Ascending aorta (tissue), 2 donors: ENCODE results near the gene DCDC2. TPM values are rescaled to one million over a fixed set of nuclear protein-coding genes. Genes with fewer than 3 reads are reported as not detected.

Experiments used
- DNase-seq, 2 donors: peaks; one replicate each; pipeline ENCODE4 v3.0.0-alpha.2; 2019; ENCODE audit warnings: low spot score in 2 of 2
- H3K27ac ChIP-seq, 2 donors: fragments of 200-600 bp; sonication (generic); one replicate each; pipeline ENCODE4 v1.5.1; 2016 to 2017; ENCODE audit warnings: mild to moderate bottlenecking in 1 of 2
- H3K27me3 ChIP-seq: fragments of 200-600 bp; sonication (generic); one replicate; pipeline ENCODE4 v1.5.1; 2017
- H3K36me3 ChIP-seq, 2 donors: fragments of 200-600 bp; sonication (generic); one replicate each; pipeline ENCODE4 v1.5.1; 2016
- H3K4me1 ChIP-seq, 2 donors: fragments of 200-600 bp; sonication (generic); one replicate each; pipeline ENCODE4 v1.5.1; 2016 to 2017; ENCODE audit warnings: mild to moderate bottlenecking in 1 of 2
- H3K4me3 ChIP-seq, 2 donors: fragments of 200-600 bp; sonication (generic); one replicate each; pipeline ENCODE4 v1.5.1; 2016 to 2017; ENCODE audit warnings: mild to moderate bottlenecking in 1 of 2
- H3K9me3 ChIP-seq, 2 donors: fragments of 200-600 bp; sonication (generic); one replicate each; pipeline ENCODE4 v1.5.1; 2016
- intact Hi-C: fragments of 100-400 bp; cut with DNase I; formaldehyde crosslinking; loops from one replicate; pipeline ENCODE4 v1.15.1; 2023
- total RNA-seq: library from RNA; depleted of rRNA; stranded (reverse); fragments of >200 nt; gene quantifications from one replicate; pipeline ENCODE4 v1.1.0, GENCODE V29; 2016
- TF ChIP-seq, protein P1 (sequence below), 3 experiments: fragments of 200-600 bp in 2 of 3; fragments of 450-650 bp in 1 of 3; sonication (generic) in 2 of 3; IDR thresholded peaks; one replicate each; pipeline ENCODE4 v1.5.1; 2016 to 2019; ENCODE audit warnings: antibody characterized with exemption in 3 of 3, mild to moderate bottlenecking in 1 of 3, moderate library complexity in 1 of 3

DCDC2 gene
- total RNA-seq, 1 donor from 2014 or later: not detected

DNA sequence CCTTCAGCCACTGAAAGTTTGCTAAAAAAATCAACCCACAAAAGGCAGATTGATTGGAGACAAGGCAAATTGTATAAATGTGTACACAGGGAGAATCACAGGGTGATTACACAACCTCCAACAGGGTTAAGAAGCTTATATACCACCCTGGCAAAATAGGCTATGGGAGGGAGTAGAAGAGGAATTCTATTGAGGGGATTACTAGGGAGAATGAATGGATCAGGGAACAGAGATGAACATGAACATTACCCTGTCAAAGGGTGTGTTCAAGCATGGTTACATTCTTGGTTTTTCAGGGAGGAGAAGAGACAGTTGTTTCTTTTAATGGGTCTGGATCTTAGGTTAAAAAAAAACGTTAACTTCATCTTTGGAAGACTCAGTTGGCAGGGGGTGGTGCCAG, 39.8 kb upstream of the DCDC2 start:
- Histone ChIP-seq H3K4me1 (peaks cover 0 to 6% of the 10 kb centered on the region in 2 donors), H3K27ac (no peak overlapping the region), H3K36me3 (no peaks in the 10 kb centered on the region), H3K4me3 (no peak overlapping the region), H3K27me3 (no peaks in the 10 kb centered on the region), H3K9me3 (no peaks in the 10 kb centered on the region)
- intact Hi-C loops: no loop called here
- no peak for DNase-seq
- TF ChIP-seq, protein P1, sequence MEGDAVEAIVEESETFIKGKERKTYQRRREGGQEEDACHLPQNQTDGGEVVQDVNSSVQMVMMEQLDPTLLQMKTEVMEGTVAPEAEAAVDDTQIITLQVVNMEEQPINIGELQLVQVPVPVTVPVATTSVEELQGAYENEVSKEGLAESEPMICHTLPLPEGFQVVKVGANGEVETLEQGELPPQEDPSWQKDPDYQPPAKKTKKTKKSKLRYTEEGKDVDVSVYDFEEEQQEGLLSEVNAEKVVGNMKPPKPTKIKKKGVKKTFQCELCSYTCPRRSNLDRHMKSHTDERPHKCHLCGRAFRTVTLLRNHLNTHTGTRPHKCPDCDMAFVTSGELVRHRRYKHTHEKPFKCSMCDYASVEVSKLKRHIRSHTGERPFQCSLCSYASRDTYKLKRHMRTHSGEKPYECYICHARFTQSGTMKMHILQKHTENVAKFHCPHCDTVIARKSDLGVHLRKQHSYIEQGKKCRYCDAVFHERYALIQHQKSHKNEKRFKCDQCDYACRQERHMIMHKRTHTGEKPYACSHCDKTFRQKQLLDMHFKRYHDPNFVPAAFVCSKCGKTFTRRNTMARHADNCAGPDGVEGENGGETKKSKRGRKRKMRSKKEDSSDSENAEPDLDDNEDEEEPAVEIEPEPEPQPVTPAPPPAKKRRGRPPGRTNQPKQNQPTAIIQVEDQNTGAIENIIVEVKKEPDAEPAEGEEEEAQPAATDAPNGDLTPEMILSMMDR (IDR thresholded peaks at IDR 0.05): no peak

DNA sequence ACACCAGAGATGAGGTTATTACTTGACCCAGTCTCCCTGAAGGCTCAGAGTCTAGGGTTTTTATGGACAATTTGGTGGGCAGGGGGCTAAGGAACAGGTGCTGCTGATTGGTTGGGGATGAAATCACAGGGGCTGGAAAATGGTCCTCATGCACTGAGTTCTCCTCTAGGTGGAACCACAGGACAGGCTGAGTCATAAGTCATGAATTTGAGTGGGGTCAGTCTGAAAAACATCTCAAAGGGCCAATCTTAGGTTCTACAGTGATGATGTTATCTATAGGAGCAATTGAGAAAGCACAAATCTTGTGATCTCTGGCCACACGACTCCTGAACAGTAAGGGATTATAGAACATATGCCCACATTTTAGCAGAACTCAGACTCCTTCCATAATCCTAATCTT, 39.0 kb upstream of the DCDC2 start:
- intact Hi-C loops: no loop called here
- Histone ChIP-seq H3K27ac (no peak overlapping the region), H3K9me3 (no peaks in the 10 kb centered on the region), H3K4me3 (no peak overlapping the region), H3K27me3 (no peaks in the 10 kb centered on the region), H3K36me3 (no peaks in the 10 kb centered on the region), H3K4me1 (no peaks in the 10 kb centered on the region)
- TF ChIP-seq, protein P1 (IDR thresholded peaks at IDR 0.05): no peak
- DNase-seq: no peak

DNA sequence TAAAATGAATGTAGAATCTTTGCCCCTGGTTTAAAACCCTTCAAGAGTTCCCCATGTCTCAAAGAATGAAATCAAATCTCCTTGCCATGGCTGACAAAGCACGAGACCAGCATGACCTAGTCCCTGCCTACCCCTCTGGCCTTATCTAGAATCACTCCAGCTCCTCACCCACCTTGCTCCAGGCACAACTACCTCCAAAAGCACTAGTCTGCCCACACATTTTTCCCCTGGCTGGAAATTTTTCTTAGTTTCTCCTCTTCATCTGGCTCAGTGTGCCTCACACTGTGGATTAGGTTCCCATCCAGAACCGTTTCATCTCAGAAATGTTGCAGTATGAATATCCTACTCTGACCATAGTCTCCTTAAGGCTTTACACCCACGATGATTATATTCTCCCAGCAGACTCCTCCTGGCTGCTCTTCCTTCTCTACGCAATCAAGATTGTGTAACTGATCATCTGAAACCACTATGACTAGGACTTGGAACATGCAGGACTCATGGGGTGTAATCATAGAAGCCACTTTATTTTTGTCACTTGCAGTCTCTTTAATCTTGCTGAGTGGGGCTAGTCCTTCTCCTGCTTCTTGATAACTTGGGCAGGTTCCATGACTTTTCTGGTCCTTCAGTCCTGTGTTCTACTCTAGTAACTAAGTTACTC, 37.0 kb upstream of the DCDC2 start:
- TF ChIP-seq, protein P1 (IDR thresholded peaks at IDR 0.05): no peak
- intact Hi-C loops: no loop called here
- Histone ChIP-seq H3K9me3 (no peaks in the 10 kb centered on the region), H3K4me3 (no peak overlapping the region), H3K27ac (no peak overlapping the region), H3K36me3 (no peaks in the 10 kb centered on the region), H3K4me1 (no peaks in the 10 kb centered on the region), H3K27me3 (no peaks in the 10 kb centered on the region)
- no peak for DNase-seq

DNA sequence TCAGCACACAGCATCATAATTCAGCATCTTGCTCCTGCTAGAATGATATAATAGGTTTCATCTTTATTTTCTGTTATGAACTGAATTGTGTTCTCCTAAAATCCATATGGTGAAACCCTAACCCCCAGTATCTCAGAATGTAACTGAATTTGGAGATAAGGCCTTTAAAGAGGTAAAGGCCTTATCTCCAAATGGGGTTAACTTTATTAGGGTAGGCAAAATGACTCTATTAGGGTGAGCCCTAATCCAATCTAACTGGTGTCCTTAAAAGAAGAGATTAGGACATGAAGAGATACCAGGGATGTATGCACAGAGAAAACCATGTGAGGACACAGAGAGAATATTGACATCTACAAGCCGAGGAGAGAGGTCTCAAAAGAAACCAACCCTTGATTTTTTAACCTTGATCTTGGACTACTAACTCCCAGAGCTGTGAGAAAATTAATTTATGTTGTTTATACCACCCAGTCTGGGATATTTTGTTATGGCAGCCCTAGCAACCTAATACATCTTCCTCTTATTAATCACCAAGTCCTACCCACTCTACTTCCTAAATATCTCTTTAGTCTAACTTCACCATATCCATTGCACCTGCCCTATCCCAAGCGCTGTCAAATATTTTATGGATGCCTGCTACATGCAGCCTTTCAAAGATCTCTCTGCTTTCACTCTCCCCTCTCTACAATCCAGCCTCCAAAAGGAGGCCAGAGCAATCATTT, 36.4 kb upstream of the DCDC2 start:
- intact Hi-C loops: no loop called here
- DNase-seq: no peak
- no peaks in the 10 kb centered on the region for H3K27me3 ChIP-seq
- no peak overlapping the region for H3K27ac ChIP-seq
- no peak overlapping the region for H3K4me3 ChIP-seq
- TF ChIP-seq, protein P1 (IDR thresholded peaks at IDR 0.05): no peak
- H3K4me1 ChIP-seq: no peaks in the 10 kb centered on the region
- no peaks in the 10 kb centered on the region for H3K9me3 ChIP-seq
- H3K36me3 ChIP-seq: no peaks in the 10 kb centered on the region

DNA sequence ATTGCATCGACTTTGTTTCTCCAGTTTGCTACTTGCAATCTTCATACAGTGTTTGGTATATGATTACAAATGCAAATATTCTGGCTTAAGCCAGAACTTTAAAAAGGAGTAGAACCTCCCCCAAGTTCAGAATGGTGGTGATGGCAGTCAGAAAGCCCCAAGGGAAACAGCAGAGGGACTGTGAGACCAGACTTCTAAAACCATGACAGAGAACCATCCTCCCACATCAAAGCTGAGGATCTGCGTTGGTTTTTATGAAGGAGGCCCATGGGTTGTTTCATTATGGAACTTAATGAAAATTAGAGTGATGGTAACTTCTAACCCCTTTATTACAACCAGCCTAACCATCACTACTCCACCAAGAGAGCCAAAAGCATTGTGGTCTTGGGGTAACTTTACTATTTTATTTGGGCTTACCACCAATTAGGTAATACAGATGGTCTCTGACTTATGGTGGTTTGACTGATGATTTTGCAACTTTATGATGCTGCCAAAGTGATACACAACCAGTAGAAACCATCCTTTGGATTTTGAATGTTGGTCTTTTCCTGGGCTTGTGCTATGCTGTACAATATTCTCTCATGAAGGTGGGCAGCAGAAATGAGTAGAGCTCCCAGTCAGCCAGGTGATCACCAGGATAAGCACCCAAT, 34.0 kb upstream of the DCDC2 start:
- intact Hi-C loops: no loop called here

More for the DNA sequence above, 34.0 kb upstream of the DCDC2 start:
- Histone ChIP-seq H3K27ac (no peak overlapping the region), H3K4me3 (no peak overlapping the region), H3K4me1 (no peaks in the 10 kb centered on the region), H3K36me3 (no peaks in the 10 kb centered on the region), H3K9me3 (no peaks in the 10 kb centered on the region), H3K27me3 (no peaks in the 10 kb centered on the region)
- no peak for DNase-seq
- TF ChIP-seq, protein P1 (IDR thresholded peaks at IDR 0.05): no peak
